IMR-90 (cell line): ENCODE measurements around the gene POLR2E.

Experiments used
- CEBPB ChIP-seq: IDR thresholded peaks from 2 replicates; pipeline ENCODE4 v1.6.1; 2012; ENCODE audit warnings: low read depth, low read length, improper control_type of control experiment
- CTCF ChIP-seq: conservative IDR thresholded peaks from 2 replicates; pipeline ENCODE4 v1.5.1; 2012; ENCODE audit warnings: mild to moderate bottlenecking, low read depth, low read length, improper control_type of control experiment
- FOS ChIP-seq: fragments of 150-350 bp; IDR thresholded peaks from 2 replicates; pipeline ENCODE4 v1.6.1; 2016; ENCODE audit warnings: low read depth, low read length
- MAFK ChIP-seq: IDR thresholded peaks from 2 replicates; pipeline ENCODE4 v1.6.1; 2012; ENCODE audit warnings: low read depth, low read length, improper control_type of control experiment
- MAZ ChIP-seq: IDR thresholded peaks from 2 replicates; pipeline ENCODE4 v1.6.1; 2012; ENCODE audit warnings: low read depth, mild to moderate bottlenecking, low read length, improper control_type of control experiment, moderate library complexity, borderline replicate concordance
- NFE2L2 ChIP-seq: fragments of 150-350 bp; IDR thresholded peaks from 2 replicates; pipeline ENCODE4 v1.6.1; 2016; ENCODE audit warnings: low read depth, mild to moderate bottlenecking, low read length
- POLR2A ChIP-seq: IDR thresholded peaks from 2 replicates; pipeline ENCODE4 v1.6.1; 2012; ENCODE audit warnings: mild to moderate bottlenecking, low read depth, low read length
- RFX5 ChIP-seq: IDR thresholded peaks from 2 replicates; pipeline ENCODE4 v1.8.0; 2012; ENCODE audit warnings: low read depth, mild to moderate bottlenecking, low read length, moderate library complexity
- SMC3 ChIP-seq: fragments of 150-350 bp; IDR thresholded peaks from 2 replicates; pipeline ENCODE4 v1.6.1; 2016; ENCODE audit warnings: low read depth, mild to moderate bottlenecking, antibody characterized with exemption, low read length, moderate library complexity
- USF2 ChIP-seq: fragments of 150-350 bp; IDR thresholded peaks from 2 replicates; pipeline ENCODE4 v1.6.1; 2017; ENCODE audit warnings: mild to moderate bottlenecking, antibody characterized with exemption, low read length, low read depth

- TF ChIP-seq USF2 (no peak), CTCF (no peak), FOS (no peak), SMC3 (no peak), POLR2A (no peak), MAZ (no peak), CEBPB (no peak), RFX5 (no peak), NFE2L2 (no peak), MAFK (no peak)
Measured at GRCh38 chr19:1093330-1093729, 1.8 kb downstream of the POLR2E start.
